ENCODE measurements around the gene PSTPIP1.

DNA sequence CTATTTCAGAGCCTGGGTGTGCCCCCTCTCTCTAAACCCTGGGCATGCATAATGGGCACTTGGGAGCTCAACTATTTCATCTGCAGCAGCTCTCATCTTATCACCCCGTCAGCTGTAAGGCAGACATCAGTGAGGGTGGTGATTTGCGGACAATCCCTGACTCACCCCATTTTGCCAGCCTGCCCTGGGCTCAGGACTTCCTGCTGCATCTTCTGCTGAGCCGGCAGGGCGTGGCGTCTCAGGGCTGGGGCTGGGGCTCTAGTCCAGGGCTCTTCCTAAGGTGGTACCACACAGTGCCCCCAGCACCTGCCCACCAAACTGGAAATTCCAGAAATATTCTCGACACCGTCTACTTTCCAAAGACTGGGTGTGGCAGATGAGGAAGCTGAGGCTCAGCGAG is 925 bp upstream of the PSTPIP1 start:
- TF ChIP-seq, protein P1, sequence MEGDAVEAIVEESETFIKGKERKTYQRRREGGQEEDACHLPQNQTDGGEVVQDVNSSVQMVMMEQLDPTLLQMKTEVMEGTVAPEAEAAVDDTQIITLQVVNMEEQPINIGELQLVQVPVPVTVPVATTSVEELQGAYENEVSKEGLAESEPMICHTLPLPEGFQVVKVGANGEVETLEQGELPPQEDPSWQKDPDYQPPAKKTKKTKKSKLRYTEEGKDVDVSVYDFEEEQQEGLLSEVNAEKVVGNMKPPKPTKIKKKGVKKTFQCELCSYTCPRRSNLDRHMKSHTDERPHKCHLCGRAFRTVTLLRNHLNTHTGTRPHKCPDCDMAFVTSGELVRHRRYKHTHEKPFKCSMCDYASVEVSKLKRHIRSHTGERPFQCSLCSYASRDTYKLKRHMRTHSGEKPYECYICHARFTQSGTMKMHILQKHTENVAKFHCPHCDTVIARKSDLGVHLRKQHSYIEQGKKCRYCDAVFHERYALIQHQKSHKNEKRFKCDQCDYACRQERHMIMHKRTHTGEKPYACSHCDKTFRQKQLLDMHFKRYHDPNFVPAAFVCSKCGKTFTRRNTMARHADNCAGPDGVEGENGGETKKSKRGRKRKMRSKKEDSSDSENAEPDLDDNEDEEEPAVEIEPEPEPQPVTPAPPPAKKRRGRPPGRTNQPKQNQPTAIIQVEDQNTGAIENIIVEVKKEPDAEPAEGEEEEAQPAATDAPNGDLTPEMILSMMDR (conservative IDR thresholded peaks at IDR 0.05; ENCODE audit: low read depth in 2 of 2) = no peak
- TF ChIP-seq POLR2AphosphoS5 (IDR thresholded peaks at IDR 0.05; ENCODE audit: low read depth) = no peak
- TF ChIP-seq, protein P2, sequence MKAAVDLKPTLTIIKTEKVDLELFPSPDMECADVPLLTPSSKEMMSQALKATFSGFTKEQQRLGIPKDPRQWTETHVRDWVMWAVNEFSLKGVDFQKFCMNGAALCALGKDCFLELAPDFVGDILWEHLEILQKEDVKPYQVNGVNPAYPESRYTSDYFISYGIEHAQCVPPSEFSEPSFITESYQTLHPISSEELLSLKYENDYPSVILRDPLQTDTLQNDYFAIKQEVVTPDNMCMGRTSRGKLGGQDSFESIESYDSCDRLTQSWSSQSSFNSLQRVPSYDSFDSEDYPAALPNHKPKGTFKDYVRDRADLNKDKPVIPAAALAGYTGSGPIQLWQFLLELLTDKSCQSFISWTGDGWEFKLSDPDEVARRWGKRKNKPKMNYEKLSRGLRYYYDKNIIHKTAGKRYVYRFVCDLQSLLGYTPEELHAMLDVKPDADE (IDR thresholded peaks at IDR 0.05) = no peak
- TF ChIP-seq EZH2 (IDR thresholded peaks at IDR 0.05; ENCODE audit: low read depth, unreplicated experiment) = no peak
